SIG-M5 treated with dmso at 0.1 percent for 504 hours (cell line): ENCODE measurements around the gene SFR1.

ENCODE experiments used
- DNase-seq: peaks from one replicate; lab custom pipeline; 2025; ENCODE audit not compliant: unreplicated experiment; lab: John Stamatoyannopoulos, UW

The SFR1 gene

DNA sequence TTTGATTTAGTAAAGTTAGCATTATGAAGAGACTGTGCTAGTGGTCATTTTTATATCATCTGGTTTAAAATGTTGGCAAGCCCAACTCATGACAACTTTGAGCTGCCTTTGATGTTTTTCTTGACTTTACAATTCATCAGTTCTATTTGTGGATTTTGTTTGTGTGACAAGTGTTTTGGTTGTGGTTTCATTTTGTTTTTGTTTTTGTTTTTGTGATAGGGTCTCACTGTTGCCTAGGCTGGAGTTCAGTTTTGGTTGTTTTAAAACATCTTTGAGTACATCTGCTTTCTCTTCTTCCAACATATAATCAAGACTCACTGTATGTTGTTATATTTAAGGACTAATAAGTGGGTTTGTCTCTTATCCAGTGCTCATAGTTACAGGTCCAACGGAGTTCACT is 17.6 kb upstream of the SFR1 start:
- no peak for DNase-seq

DNA sequence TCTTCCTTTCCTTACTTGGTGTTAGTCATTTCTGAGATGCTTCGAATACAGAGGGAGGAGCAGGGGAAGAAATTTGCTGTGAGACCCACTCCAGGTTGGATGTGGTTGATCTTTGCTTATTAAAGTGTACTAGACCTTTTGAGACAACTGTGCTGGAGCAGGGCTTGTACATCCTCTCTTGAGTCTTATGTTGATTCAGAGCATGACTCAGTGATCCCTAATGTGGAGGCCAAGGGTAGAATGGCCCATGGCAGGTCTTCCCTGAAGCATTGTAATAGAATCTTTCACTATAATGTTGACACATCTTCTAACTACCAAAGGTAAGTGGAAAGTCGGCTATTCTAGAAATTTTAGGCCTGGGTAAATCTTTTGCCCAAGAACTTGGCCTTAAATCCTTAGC is 17.0 kb upstream of the SFR1 start:
- DNase-seq = no peak

- no peak for DNase-seq
These were observed 11.9 kb upstream of the SFR1 start for GRCh38 chr10:104109908-104110662.

DNA sequence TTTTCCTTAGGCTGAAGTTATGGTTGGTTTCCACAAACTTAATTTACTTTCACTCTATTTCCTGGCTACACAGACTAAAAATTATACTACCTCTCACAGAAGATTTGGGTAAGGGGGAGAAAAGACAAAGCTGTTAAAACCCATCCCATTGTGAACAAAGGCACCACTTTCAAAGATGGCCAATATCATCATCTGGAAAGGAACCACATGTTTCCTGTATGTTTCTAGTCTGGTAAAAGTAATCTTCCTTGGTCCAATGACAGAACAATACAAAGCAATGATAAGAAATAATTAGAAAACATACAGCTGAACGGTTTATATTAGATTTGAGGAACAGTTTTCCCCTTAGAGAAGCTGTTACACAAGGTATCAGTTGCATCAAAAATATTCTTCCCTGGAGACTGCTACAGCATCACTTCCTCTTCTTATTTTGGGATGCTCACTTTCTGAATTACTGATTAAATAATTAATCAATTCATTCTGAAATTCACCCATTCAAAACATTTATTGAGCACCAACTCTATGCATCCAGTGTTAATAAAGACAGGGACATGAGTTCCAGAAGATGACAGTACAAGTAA is 8.5 kb upstream of the SFR1 start:
- peak; percentile 8 for DNase-seq

GRCh38 chr10:104117839-104118323 is 4.1 kb upstream of the SFR1 start:
- DNase-seq = no peak

DNA sequence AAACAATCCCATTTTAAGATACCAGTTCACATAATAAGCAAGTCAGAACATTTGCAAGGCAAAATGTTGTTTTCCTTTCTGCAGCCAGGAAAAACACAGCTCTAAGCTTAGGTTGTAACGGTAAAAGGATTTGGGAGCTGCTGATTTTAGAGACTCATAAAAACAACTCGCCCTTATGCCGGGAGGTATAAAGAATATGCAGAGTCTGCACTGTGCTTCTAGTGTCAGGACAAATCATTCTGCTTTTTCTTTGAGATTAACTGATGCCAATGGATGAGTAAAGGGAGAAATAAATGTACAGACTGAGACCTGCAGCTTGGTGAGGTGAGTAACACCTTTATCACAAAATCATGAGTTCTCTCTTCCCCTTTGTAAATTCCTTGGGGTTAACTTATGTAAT is 2.0 kb upstream of the SFR1 start:
- DNase-seq = no peak

GRCh38 chr10:104120512-104120902 is 1.5 kb upstream of the SFR1 start:
- no peak for DNase-seq

GRCh38 chr10:104120903-104121484 is 977 bp upstream of the SFR1 start:
- DNase-seq = peak; percentile 84

GRCh38 chr10:104122225-104123107 is 495 bp downstream of the SFR1 start:
- DNase-seq = no peak

DNA sequence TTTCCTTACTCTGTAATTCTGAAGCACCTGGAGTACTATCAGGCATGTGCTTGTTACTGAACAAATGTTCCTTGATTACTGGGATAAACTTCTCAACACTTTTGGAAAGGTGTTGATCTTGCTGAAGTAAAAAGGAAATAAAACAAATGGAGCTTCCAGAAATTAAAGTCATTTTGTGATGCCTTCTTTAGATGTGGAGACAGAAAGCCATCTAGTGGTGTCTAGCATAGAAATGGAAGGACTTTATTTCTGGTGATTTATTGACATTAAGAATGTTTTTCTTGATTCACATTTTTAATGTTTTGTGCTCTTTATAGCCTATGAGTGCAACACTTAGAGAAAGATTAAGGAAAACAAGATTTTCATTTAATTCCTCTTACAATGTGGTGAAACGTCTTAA is 1.4 kb downstream of the SFR1 start:
- peak; percentile 22 for DNase-seq

DNA sequence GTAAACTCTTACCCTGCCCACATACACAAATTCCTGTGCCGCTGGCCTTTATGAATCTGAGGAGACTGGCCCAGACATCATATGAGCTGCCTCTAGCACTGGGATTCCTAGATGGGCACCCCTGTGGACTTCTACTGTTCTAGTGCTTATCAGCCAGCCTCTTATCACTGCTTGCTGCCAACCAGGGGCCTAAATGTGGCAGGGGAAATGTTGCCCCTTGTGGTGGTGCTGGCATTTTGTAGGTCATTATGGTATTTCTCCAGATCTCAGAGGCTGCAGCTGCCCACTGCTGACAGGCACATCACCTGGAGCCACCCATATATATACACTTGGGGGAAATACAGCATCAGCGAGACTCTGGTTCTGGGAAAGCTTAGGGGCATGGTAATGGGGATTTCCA is 5.4 kb downstream of the SFR1 start:
- no peak for DNase-seq

DNA sequence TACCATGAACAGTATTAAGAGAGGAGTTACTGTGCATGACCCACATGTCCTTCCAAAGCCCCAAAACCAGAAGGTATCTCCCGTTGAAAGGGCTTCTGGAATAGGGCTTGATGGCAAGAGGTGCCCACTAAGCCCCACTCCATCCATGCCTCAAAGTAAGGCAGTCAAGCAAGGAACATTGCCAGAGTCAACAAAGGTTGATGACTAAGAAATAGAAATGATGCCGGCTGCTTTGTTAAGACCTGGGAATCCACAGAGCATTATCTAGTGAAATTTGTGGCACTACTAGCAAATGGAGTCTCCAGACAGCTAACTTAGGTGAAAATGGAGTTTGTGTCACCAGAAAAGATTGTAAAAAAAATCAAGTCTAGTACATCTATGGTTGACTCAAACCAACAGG is 6.2 kb downstream of the SFR1 start:
- DNase-seq = no peak

DNA sequence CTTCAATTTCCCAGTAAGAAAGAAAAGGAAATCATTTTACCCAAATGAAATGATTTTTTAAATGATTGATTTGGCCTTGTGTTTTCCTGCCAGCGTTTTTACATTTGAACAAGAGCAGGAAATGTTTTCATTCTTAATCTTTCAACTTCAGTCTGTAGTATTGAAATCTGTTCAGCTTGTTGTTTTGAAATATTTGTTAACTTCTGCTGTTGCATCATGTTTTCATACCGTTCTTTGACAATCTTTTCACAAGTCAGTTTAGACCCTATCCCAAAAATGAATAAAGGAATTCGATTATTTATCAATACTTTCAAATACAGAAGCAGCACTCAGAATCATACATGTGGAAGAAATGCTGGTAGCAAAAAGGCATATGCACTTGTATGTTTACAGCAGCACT is 8.1 kb downstream of the SFR1 start:
- no peak for DNase-seq

GRCh38 chr10:104138131-104138530 is 16.2 kb downstream of the SFR1 start:
- DNase-seq = no peak

DNA sequence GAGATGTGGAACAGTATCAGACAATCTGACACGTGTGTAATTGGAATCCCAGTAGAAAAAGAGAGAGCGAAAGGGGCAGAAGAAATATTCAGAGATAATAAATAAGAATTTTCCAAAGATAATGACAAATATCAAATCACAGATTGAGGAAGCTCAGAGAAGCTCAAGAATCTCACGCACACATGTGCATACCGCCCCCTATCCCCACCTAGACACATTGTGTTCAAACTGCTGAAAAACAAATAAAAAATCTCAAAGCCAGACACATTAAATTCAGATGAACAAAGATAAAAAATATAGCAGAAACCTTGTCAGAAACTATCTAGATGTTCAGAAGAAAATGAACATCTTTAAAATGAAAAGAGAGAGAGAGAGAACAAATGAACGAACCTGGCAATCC is 17.2 kb downstream of the SFR1 start:
- no peak for DNase-seq

GRCh38 chr10:104142081-104142480 is 20.1 kb downstream of the SFR1 start:
- no peak for DNase-seq

DNA sequence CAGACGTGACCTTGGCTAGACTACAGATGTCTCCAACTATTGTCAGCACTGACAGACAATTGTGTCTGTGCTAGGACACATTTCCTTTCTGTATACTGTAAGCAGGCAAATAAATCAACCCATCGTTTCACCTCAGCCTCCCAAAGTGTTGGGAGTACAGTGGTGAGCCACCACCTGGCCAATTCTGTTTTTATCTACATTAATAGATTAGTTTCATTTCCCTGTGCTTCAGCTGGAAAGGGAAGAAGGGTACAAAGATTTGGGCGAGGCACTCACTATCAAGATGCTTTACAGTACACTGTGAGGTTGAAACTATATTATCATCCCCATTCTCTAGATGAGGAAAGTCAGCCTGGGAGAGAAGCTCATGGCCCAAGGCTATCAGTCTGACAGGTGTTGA is 21.9 kb downstream of the SFR1 start:
- DNase-seq = no peak

DNA sequence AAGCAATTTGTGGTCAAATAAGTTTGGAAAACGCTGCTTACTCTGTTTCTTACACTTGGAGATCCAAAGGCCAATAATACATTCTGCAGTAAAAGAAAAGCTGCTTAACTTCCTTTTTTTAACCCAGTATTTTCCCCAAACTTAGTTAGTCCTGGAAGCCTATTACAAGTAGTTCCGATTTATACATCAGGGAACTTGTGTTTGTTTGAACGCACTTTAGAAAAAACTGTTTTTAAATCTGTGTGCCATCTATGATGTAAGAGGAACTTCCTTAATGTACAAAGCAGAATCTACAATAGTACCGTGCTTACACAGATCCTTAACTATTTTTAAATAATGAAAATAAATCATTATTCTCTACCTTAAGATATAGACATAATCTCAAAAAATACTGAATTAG is 23.0 kb downstream of the SFR1 start:
- no peak for DNase-seq

GRCh38 chr10:104146882-104147281 is 24.9 kb downstream of the SFR1 start:
- no peak for DNase-seq

DNA sequence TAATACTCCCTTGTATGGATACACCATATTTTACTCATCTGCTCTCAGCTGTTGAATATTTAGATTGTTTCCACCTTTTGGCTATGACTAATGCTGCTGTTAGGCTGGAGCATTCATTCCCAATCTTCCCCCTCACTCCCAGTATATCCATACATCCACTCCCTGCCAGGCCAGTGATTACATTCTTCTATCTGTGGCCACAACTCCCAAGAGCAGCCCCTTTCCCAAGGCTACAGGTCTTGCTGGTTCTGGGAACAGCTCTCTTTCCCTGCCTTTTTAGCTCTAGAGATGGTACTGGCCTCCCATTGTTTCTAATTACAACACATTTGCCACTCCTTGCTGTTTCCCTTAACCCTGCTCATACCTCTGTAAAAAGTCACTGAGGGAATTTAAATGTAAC is 28.2 kb downstream of the SFR1 start:
- no peak for DNase-seq

DNA sequence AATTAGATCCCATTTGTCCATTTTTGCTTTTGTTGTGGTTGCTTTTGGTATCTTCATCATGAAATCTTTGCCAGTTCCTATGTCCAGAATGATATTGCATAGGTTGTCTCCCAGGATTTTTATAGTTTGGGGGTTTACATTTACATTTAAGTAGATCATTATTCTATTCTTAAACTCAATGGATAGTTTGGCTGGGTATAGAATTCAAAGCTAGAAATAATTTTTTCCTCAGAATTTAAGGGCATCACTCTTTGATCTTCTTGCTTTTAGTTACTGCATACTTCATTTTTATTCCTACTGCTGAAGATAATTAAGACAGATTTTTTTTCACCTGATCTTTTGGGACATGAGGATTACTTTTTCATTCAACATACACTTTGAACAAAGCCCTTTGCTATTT is 29.8 kb downstream of the SFR1 start:
- DNase-seq = no peak

GRCh38 chr10:104155591-104155990 is 33.6 kb downstream of the SFR1 start:
- DNase-seq = no peak
